Measurements from ENCODE around the gene ERP29.

Gene ERP29

GRCh38 chr12:112012775-112013600 is at the start of gene ERP29, which contains the start of gene TMEM116:
TSS of gene ERP29 (plus strand) at chr12:112013426. CDS start at chr12:112013466, 40 bp downstream.
TSS of gene TMEM116 (minus strand) at chr12:112013165. CDS start at chr12:112005270, 7,895 bp downstream.
- Mint-ChIP-seq H3K27ac (peak within 1 kb of the TSS; percentile 98), H3K4me3 (peak within 1 kb of the TSS; percentile 86 to 97 (median 94)), H3K9me3 (no peaks in the 10 kb centered on the region), H3K27me3 (ENCODE audit: low read depth) (no peaks in the 10 kb centered on the region), H3K36me3 (ENCODE audit: low read depth) (peaks cover 28% of the 10 kb centered on the region), H3K4me1 (peaks cover 43% of the 10 kb centered on the region)
- peak; percentile 45 to 65 (median 53) for TF ChIP-seq CTCF (IDR thresholded peaks at IDR 0.05; ENCODE audit: unreplicated experiment in 3 of 3)

- H3K4me1 Mint-ChIP-seq: no peaks in the 10 kb centered on the region
- H3K27ac Mint-ChIP-seq: no peak overlapping the region
- H3K4me3 Mint-ChIP-seq: no peak overlapping the region
- H3K36me3 Mint-ChIP-seq (ENCODE audit: low read depth): peaks cover 56% of the 10 kb centered on the region
- TF ChIP-seq CTCF (IDR thresholded peaks at IDR 0.05; ENCODE audit: unreplicated experiment in 3 of 3): no peak
- H3K9me3 Mint-ChIP-seq: peaks cover 25% of the 10 kb centered on the region
- H3K27me3 Mint-ChIP-seq (ENCODE audit: low read depth): no peaks in the 10 kb centered on the region
Measured at GRCh38 chr12:111964935-111965334, 48.3 kb upstream of the ERP29 start.

GRCh38 chr12:111971800-111972199 is 41.4 kb upstream of the ERP29 start:
- peaks cover 29% of the 10 kb centered on the region for H3K36me3 Mint-ChIP-seq (ENCODE audit: low read depth)
- no peak overlapping the region for H3K4me3 Mint-ChIP-seq
- no peak for TF ChIP-seq CTCF (IDR thresholded peaks at IDR 0.05; ENCODE audit: unreplicated experiment in 3 of 3)
- H3K9me3 Mint-ChIP-seq: peaks cover 8% of the 10 kb centered on the region
- H3K27me3 Mint-ChIP-seq (ENCODE audit: low read depth): no peaks in the 10 kb centered on the region
- no peak overlapping the region for H3K27ac Mint-ChIP-seq
- H3K4me1 Mint-ChIP-seq: no peaks in the 10 kb centered on the region

- Mint-ChIP-seq H3K27ac (no peak overlapping the region), H3K4me1 (no peaks in the 10 kb centered on the region), H3K9me3 (peaks cover 8% of the 10 kb centered on the region), H3K4me3 (no peak overlapping the region), H3K27me3 (ENCODE audit: low read depth) (no peaks in the 10 kb centered on the region), H3K36me3 (ENCODE audit: low read depth) (peaks cover 25% of the 10 kb centered on the region)
- no peak for TF ChIP-seq CTCF (IDR thresholded peaks at IDR 0.05; ENCODE audit: unreplicated experiment in 3 of 3)
Measured at GRCh38 chr12:111975161-111975931, 37.9 kb upstream of the ERP29 start.

- H3K4me1 Mint-ChIP-seq: no peaks in the 10 kb centered on the region
- no peak overlapping the region for H3K4me3 Mint-ChIP-seq
- no peak overlapping the region for H3K27ac Mint-ChIP-seq
- H3K27me3 Mint-ChIP-seq (ENCODE audit: low read depth): no peaks in the 10 kb centered on the region
- peaks cover 17% of the 10 kb centered on the region for H3K36me3 Mint-ChIP-seq (ENCODE audit: low read depth)
- H3K9me3 Mint-ChIP-seq: peaks cover 4% of the 10 kb centered on the region
- no peak for TF ChIP-seq CTCF (IDR thresholded peaks at IDR 0.05; ENCODE audit: unreplicated experiment in 3 of 3)
Measured at GRCh38 chr12:111976291-111976690, 36.9 kb upstream of the ERP29 start.

Data from nephron (organoid).